Esophagus squamous epithelium (tissue), 5 donors: ENCODE measurements around the gene JOSD1. TPM values are rescaled to one million over a fixed set of nuclear protein-coding genes. Genes with fewer than 3 reads are reported as not detected.

Source experiments
- DNase-seq: peaks from one replicate; lab custom pipeline; 2025; lab: John Stamatoyannopoulos, UW
- H3K27ac ChIP-seq, 4 donors: fragments of 200-600 bp; sonication (generic); one replicate each; pipeline ENCODE4 v1.5.1; 2016 to 2019; ENCODE audit warnings: mild to moderate bottlenecking in 1 of 4
- H3K27me3 ChIP-seq, 4 donors: fragments of 200-600 bp; sonication (generic); 1 replicate in 3 of 4; 2 replicates in 1 of 4; pipeline versions ENCODE4 v1.5.1 to v1.6.0; 2017 to 2021; ENCODE audit warnings: antibody characterized with exemption in 1 of 4
- H3K36me3 ChIP-seq, 3 donors: fragments of 200-600 bp; sonication (generic); one replicate each; pipeline ENCODE4 v1.5.1; 2016 to 2019
- H3K4me1 ChIP-seq, 3 donors: fragments of 200-600 bp; sonication (generic); one replicate each; pipeline ENCODE4 v1.5.1; 2017 to 2019
- H3K4me3 ChIP-seq, 4 donors: fragments of 200-600 bp; sonication (generic); 1 replicate in 3 of 4; 2 replicates in 1 of 4; pipeline ENCODE4 v1.5.1; 2016 to 2019; ENCODE audit warnings: mild to moderate bottlenecking in 2 of 4, moderate library complexity in 1 of 4
- H3K9me3 ChIP-seq, 3 donors: fragments of 200-600 bp; sonication (generic); one replicate each; pipeline ENCODE4 v1.5.1; 2016 to 2019
- CTCF ChIP-seq, 6 experiments: fragments of 450-650 bp in 4 of 6; fragments of 200-600 bp in 2 of 6; sonication (generic) in 2 of 6; IDR thresholded peaks; one replicate each; pipeline ENCODE4 v1.5.1; 2016 to 2019; ENCODE audit warnings: antibody characterized with exemption in 6 of 6, mild to moderate bottlenecking in 4 of 6, moderate library complexity in 4 of 6
- POLR2A ChIP-seq, 4 donors: fragments of 450-650 bp; IDR thresholded peaks; one replicate each; pipeline ENCODE4 v1.6.1; 2017; ENCODE audit warnings: antibody characterized with exemption in 4 of 4, mild to moderate bottlenecking in 4 of 4, moderate library complexity in 3 of 4
- WGBS, 2 donors: methylation state at CpG; one replicate each; pipeline ENCODE4 v1.1.5; 2018; 5-methylcytosine and 5-hydroxymethylcytosine counted together
- intact Hi-C: fragments of 100-400 bp; cut with DNase I; formaldehyde crosslinking; loops from one replicate; pipeline ENCODE4 v1.15.0; 2022
- total RNA-seq, 4 donors: library from RNA; depleted of rRNA; stranded (reverse); fragments of >200 nt; gene quantifications; one replicate each; pipeline ENCODE4 v1.1.0, GENCODE V29; 2016
- donor health status: DM: yes; HTN: yes; CAD: no.

JOSD1 gene
- total RNA-seq, 4 donors from 2014 or later = 27.8 to 48.8 (median 33.1) TPM

GRCh38 chr22:38699784-38700183 is 959 bp downstream of the JOSD1 start:
- Histone ChIP-seq H3K27ac (peak overlapping the region; percentile 96 to 99 (median 99)), H3K4me3 (peak overlapping the region; percentile 59 to 84 (median 75)), H3K9me3 (no peaks in the 10 kb centered on the region), H3K27me3 (no peaks in the 10 kb centered on the region), H3K4me1 (peaks cover 41 to 70% (median 54%) of the 10 kb centered on the region in 3 donors), H3K36me3 (peaks cover 0 to 1% (median 0%) of the 10 kb centered on the region in 3 donors)
- no peak for DNase-seq
- 12 to 17% methylated on average over 3 to 6 of the region's 6 CpGs for WGBS, 2 donors
- TF ChIP-seq POLR2A (IDR thresholded peaks at IDR 0.05) = no peak
- intact Hi-C loops = no loop called here

- peaks cover 35 to 65% (median 53%) of the 10 kb centered on the region in 3 donors for H3K4me1 ChIP-seq
- no peaks in the 10 kb centered on the region for H3K27me3 ChIP-seq
- no peak for DNase-seq
- 25 to 33% methylated on average over 5 of the region's 5 CpGs for WGBS, 2 donors
- intact Hi-C loops = no loop called here
- H3K36me3 ChIP-seq = peaks cover 0 to 7% (median 3%) of the 10 kb centered on the region in 3 donors
- peak overlapping the region; percentile 96 to 99 (median 99) for H3K27ac ChIP-seq
- H3K4me3 ChIP-seq = peak overlapping the region; percentile 59 to 84 (median 75)
- TF ChIP-seq CTCF (IDR thresholded peaks at IDR 0.05) (no peak), POLR2A (IDR thresholded peaks at IDR 0.05) (no peak)
- no peaks in the 10 kb centered on the region for H3K9me3 ChIP-seq
Observed at GRCh38 chr22:38699143-38699542, 1.6 kb downstream of the JOSD1 start.

- Histone ChIP-seq H3K4me3 (peak overlapping the region in 3 of 4 donors; percentile 69 to 84 (median 81)), H3K36me3 (peaks cover 0 to 9% (median 8%) of the 10 kb centered on the region in 3 donors), H3K27ac (peak overlapping the region; percentile 96 to 99 (median 99)), H3K27me3 (no peaks in the 10 kb centered on the region), H3K4me1 (peaks cover 35 to 64% (median 53%) of the 10 kb centered on the region in 3 donors), H3K9me3 (no peaks in the 10 kb centered on the region)
- 82 to 86% methylated on average over 13 of the region's 13 CpGs for WGBS, 2 donors
- intact Hi-C loops = no loop called here
- DNase-seq = no peak
- TF ChIP-seq POLR2A (IDR thresholded peaks at IDR 0.05) = no peak
- no peak for TF ChIP-seq CTCF (IDR thresholded peaks at IDR 0.05)
Observed at GRCh38 chr22:38698407-38699094, 2.2 kb downstream of the JOSD1 start.

- intact Hi-C loops = no loop called here
- Histone ChIP-seq H3K27me3 (no peaks in the 10 kb centered on the region), H3K36me3 (peaks cover 0 to 14% (median 8%) of the 10 kb centered on the region in 3 donors), H3K27ac (peak overlapping the region; percentile 70 to 99 (median 98)), H3K4me1 (peaks cover 35 to 64% (median 53%) of the 10 kb centered on the region in 3 donors), H3K4me3 (peak overlapping the region in 2 of 4 donors; percentile 7 to 84), H3K9me3 (no peaks in the 10 kb centered on the region)
- 54 to 65% methylated on average over 8 of the region's 8 CpGs for WGBS, 2 donors
- TF ChIP-seq POLR2A (IDR thresholded peaks at IDR 0.05) (no peak), CTCF (IDR thresholded peaks at IDR 0.05) (no peak)
- DNase-seq = no peak
Observed at GRCh38 chr22:38697425-38698089, 3.2 kb downstream of the JOSD1 start.

- Histone ChIP-seq H3K36me3 (peaks cover 3 to 21% (median 8%) of the 10 kb centered on the region in 3 donors), H3K4me3 (peak overlapping the region in 2 of 4 donors; percentile 7 to 84), H3K9me3 (no peaks in the 10 kb centered on the region), H3K27ac (peak overlapping the region; percentile 70 to 99 (median 98)), H3K27me3 (no peaks in the 10 kb centered on the region), H3K4me1 (peaks cover 35 to 63% (median 51%) of the 10 kb centered on the region in 3 donors)
- WGBS, 2 donors = 11 to 21% methylated on average over 3 of the region's 3 CpGs
- no peak for DNase-seq
- TF ChIP-seq CTCF (IDR thresholded peaks at IDR 0.05) (no peak), POLR2A (IDR thresholded peaks at IDR 0.05) (peak in 1 of 4 donors; percentile 14)
- intact Hi-C loops = no loop called here
Observed at GRCh38 chr22:38696606-38697424, 3.9 kb downstream of the JOSD1 start.
